Measurements from ENCODE around the gene TMC2. TPM values are rescaled to one million over a fixed set of nuclear protein-coding genes. Genes with fewer than 3 reads are reported as not detected.
A peak's percentile ranks its signal among the peaks of the same experiment; 100 is the strongest.

The TMC2 gene
- total and polyA plus RNA-seq, 8 donors = 0.02 to 0.19 (median 0.09) TPM; not detected in 3

GRCh38 chr20:2537101-2537500, 728 bp downstream of the TMC2 start:
- peaks cover 0 to 7% (median 0%) of the 10 kb centered on the region in 4 donors for H3K27me3 ChIP-seq
- ATAC-seq (no peak), FAIRE-seq (no peak)

GRCh38 chr20:2538356-2538755, 2.0 kb downstream of the TMC2 start:
- FAIRE-seq = no peak
- H3K27ac ChIP-seq = no peak overlapping the region
- no peaks in the 10 kb centered on the region for H3K9me3 ChIP-seq
- peak in 1 of 6 donors; percentile 33 for DNase-seq
- no peak for TF ChIP-seq CTCF (IDR thresholded peaks at IDR 0.05)
- WGBS, 2 donors = 65 to 66% methylated on average over 12 of the region's 12 CpGs
- no peaks in the 10 kb centered on the region for H3K36me3 ChIP-seq
- no peak for ATAC-seq
- H3K4me3 ChIP-seq = no peak overlapping the region
- intact Hi-C loops (cut with DNase I) = no loop called here
- H3K4me1 ChIP-seq = no peaks in the 10 kb centered on the region
- H3K27me3 ChIP-seq = peaks cover 0 to 7% (median 0%) of the 10 kb centered on the region in 4 donors

More at GRCh38 chr20:2537101-2537500, 728 bp downstream of the TMC2 start:
- no peak for TF ChIP-seq CTCF (IDR thresholded peaks at IDR 0.05)
- DNase-seq = no peak
- Histone ChIP-seq H3K36me3 (no peaks in the 10 kb centered on the region), H3K9me3 (no peaks in the 10 kb centered on the region), H3K27ac (no peak overlapping the region), H3K4me1 (no peaks in the 10 kb centered on the region), H3K4me3 (no peak overlapping the region)
- intact Hi-C loops (cut with DNase I) = no loop called here
- 68% methylated on average over 5 of the region's 5 CpGs for WGBS, 2 donors

- no peak overlapping the region for H3K27ac ChIP-seq
- peaks cover 0 to 7% (median 0%) of the 10 kb centered on the region in 4 donors for H3K27me3 ChIP-seq
- intact Hi-C loops (cut with DNase I) = no loop called here
- H3K9me3 ChIP-seq = no peaks in the 10 kb centered on the region
- FAIRE-seq (no peak), DNase-seq (no peak), ATAC-seq (no peak)
- TF ChIP-seq CTCF (IDR thresholded peaks at IDR 0.05) = no peak
- H3K36me3 ChIP-seq = no peaks in the 10 kb centered on the region
- H3K4me3 ChIP-seq = no peak overlapping the region
- WGBS, 2 donors = 36 to 43% methylated on average over 8 of the region's 8 CpGs
- no peaks in the 10 kb centered on the region for H3K4me1 ChIP-seq
Measured at GRCh38 chr20:2538931-2539720, 2.8 kb downstream of the TMC2 start.

- intact Hi-C loops (cut with DNase I) = no loop called here
- 59 to 71% methylated on average over 2 of the region's 2 CpGs for WGBS, 2 donors
- DNase-seq (no peak), ATAC-seq (no peak), FAIRE-seq (no peak)
- H3K27ac ChIP-seq = no peak overlapping the region
- TF ChIP-seq CTCF (IDR thresholded peaks at IDR 0.05) = no peak
- no peaks in the 10 kb centered on the region for H3K36me3 ChIP-seq
- H3K9me3 ChIP-seq = no peaks in the 10 kb centered on the region
- peaks cover 0 to 7% (median 0%) of the 10 kb centered on the region in 4 donors for H3K27me3 ChIP-seq
- no peak overlapping the region for H3K4me3 ChIP-seq
- H3K4me1 ChIP-seq = no peaks in the 10 kb centered on the region
Measured at GRCh38 chr20:2541940-2542339, 5.6 kb downstream of the TMC2 start.

- TF ChIP-seq CTCF (IDR thresholded peaks at IDR 0.05) = no peak
- H3K27ac ChIP-seq = no peak overlapping the region
- H3K27me3 ChIP-seq = peaks cover 0 to 7% (median 0%) of the 10 kb centered on the region in 4 donors
- intact Hi-C loops (cut with DNase I) = no loop called here
- FAIRE-seq (no peak), ATAC-seq (no peak), DNase-seq (no peak)
- 77 to 86% methylated on average over 4 of the region's 4 CpGs for WGBS, 2 donors
- H3K4me3 ChIP-seq = no peak overlapping the region
- H3K4me1 ChIP-seq = no peaks in the 10 kb centered on the region
- no peaks in the 10 kb centered on the region for H3K9me3 ChIP-seq
- H3K36me3 ChIP-seq = no peaks in the 10 kb centered on the region
Measured at GRCh38 chr20:2542361-2542760, 6.0 kb downstream of the TMC2 start.

Data from pancreas (tissue), 10 donors.